Mammary epithelial cell (primary cell): ENCODE results near the gene MAP2K7.

ENCODE experiments used
- EZH2 ChIP-seq: IDR thresholded peaks from 2 replicates; pipeline ENCODE4 v1.6.1; 2012; ENCODE audit warnings: low read length, inconsistent platforms, borderline replicate concordance
- TF ChIP-seq, protein P1 (sequence below), 2 donors: IDR thresholded peaks in 1 of 2; conservative IDR thresholded peaks in 1 of 2; 2 replicates each; pipeline ENCODE4 v1.5.1; 2011 to 2012; ENCODE audit warnings: inconsistent platforms in 2 of 2, low read length in 2 of 2, mild to moderate bottlenecking in 2 of 2, control low read depth in 1 of 2, low read depth in 1 of 2; ENCODE audit not compliant: insufficient read depth in 1 of 2; ENCODE audit errors: extremely low read depth in 1 of 2

GRCh38 chr19:7862413-7862951 lies 41.2 kb upstream of the MAP2K7 start:
- TF ChIP-seq, protein P1, sequence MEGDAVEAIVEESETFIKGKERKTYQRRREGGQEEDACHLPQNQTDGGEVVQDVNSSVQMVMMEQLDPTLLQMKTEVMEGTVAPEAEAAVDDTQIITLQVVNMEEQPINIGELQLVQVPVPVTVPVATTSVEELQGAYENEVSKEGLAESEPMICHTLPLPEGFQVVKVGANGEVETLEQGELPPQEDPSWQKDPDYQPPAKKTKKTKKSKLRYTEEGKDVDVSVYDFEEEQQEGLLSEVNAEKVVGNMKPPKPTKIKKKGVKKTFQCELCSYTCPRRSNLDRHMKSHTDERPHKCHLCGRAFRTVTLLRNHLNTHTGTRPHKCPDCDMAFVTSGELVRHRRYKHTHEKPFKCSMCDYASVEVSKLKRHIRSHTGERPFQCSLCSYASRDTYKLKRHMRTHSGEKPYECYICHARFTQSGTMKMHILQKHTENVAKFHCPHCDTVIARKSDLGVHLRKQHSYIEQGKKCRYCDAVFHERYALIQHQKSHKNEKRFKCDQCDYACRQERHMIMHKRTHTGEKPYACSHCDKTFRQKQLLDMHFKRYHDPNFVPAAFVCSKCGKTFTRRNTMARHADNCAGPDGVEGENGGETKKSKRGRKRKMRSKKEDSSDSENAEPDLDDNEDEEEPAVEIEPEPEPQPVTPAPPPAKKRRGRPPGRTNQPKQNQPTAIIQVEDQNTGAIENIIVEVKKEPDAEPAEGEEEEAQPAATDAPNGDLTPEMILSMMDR (conservative IDR thresholded peaks at IDR 0.05 in 1 of 2, IDR thresholded peaks at IDR 0.05 in 1 of 2; ENCODE audit: extremely low read depth in 1 of 2, insufficient read depth in 1 of 2, low read depth in 1 of 2, low read length in 2 of 2), result no peak
- TF ChIP-seq EZH2, result no peak
